ENCODE results near the gene ARPC2.

ARPC2 gene

DNA sequence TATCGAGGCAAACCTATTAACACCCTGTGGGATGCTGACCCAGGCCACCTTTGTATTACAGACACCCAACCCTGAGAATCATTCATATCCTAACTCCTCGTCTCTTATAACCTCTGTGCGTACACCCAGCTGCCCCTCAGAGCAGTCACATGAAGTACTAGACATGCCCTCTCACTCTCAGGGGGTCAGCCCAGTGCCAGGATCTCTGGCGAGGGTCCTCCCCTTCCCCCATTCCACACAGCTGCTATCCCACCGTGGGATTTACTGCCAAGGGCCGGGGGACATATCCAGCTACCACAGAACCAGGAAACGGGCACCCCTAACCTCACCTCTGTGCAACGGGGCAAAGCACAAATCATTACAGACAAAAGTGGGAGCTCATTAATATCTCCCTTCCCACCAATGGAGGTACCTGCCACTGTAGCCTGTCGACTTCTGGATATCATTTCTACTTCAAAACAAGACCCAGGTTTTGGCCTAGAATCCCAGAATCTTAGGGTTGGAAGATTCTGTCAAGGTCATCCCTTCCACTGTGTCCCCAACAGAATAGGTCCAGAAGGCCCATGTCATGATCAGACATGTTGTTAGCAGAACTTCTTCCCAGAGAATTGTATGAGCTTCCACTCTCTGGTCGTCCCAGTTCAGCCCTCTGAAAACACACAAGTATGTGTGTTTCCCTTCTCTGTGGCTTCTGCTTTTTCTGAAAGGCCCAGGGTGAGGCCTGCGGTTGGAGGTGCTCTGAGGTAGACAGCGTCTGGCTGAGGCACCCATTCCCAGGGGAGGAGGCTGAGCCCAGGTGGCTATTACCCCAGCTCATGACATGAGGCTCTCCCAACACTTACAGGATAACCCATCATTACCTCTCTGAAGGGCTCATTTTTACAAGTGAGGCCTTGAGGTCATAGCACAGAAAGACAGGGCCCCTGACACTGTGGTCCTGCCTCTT is 73.6 kb downstream of the ARPC2 start:
- DNase-seq (ENCODE audit: low read depth, low spot score): no peak

DNA sequence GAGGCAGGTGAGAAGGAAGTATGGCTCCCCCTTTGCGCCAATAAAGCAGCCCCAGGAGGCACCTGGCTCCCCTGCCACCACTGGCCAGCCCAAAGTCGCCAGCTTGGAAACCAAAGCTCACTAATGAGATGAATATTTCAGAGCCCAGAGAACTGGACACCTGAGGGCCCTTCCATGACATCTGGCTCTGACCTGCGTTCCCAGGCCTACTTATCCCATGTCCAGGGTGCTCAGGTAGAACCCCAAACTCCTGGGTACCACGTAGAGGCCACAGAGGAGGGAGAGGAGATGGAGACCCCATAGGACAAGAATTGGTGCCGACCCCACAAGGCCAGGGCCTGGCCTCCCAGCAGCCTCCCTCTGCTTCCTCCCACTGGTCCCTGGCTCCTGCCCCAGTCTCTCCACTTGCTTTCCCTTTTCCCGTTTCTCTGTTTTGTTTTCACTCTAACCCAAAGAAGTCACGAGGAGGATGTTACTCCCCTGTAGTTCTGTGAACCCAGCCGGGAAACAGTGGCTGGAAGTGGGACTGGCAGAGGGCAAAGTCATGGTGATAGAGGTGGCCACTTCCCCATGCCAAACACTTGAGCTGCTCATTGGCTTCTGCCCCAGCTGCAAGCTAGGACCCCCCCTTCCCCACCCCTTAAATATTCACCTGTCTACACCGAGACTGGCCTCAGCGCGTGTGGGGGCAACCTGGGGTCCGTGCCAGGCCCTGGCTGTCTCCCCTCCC is 74.5 kb downstream of the ARPC2 start:
- DNase-seq (ENCODE audit: low read depth, low spot score): no peak

DNA sequence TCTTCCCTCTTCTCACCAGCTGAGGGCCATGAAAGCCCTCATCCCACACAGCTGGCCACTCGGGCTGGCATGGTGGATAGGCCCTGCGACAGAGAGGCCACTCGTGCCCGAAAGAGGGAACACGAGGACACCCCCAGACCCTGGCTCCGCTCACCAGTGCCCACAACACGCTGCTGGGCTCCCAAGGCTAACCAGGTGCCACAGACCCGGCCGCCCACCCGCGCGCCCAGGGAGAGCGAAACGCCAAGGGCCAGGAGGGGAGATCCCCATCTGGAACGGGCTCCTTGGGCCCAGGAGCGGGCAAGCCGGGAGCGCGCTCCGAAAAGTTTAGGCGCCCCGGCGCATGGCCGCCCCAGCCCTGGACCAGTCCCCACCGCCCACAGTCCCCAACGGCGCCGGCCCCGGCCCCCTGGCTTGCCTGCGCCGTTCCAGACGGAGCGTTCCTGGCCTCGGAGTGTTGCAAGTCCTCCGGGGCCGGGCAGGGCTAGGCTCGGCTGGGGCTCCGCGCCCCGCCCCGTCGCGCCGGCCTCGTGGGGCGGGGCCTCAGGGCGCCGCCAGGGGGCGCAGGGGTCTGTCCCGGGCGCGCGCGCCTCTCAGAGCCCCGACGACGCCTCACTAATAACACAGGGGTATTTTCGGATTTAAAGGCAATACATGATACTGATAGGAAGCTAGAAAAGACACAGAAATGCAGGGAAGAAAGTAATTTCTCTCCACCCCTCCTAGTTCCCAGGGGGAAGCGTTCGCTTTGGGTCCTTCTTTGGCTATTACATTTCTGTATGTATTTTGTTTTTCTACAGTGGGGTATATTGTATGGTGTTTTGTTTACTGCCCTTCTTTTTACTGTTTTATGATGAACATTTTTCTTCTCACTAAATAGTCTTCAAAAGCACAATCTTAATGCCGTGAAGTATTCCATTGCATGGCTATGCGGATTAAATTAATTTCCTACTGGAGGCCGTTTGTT is 75.3 kb downstream of the ARPC2 start, which contains the start of gene TMBIM1:
Gene TMBIM1 (minus strand): TSS at position 456 of the 967 bp plus-strand sequence. CDS start 10,362 bp downstream, outside the sequence.
- peak; percentile 59 for DNase-seq (ENCODE audit: low read depth, low spot score)

- DNase-seq (ENCODE audit: low read depth, low spot score): no peak
Measured at GRCh38 chr2:218293715-218294429, 76.9 kb downstream of the ARPC2 start.

DNA sequence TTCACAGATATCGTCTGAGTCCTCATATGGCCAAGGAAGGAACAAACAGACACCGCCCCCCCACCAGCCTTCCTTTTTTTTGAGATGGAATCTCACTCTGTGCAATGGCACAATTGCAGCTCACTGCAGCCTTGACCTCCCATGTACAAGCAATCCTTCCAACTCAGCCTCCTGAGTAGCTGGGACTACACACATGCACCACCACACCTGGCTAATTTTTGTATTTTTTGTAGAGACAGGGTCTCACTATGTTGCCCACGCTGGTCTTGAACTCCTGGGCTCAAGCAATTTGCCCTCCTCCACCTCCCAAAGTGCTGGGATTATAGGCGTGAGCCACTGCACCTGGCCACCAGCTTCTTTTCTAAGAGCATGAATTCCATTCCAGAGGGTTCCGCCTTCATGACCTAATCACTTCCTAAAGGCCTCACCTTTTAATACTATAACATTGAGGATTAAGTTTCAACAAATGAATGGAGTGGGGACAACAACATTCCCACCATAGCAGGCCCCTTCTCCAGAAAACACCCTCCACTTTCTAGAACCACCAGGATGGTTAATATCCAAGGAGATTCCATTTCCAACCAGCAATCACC is 77.5 kb downstream of the ARPC2 start:
- DNase-seq (ENCODE audit: low read depth, low spot score): no peak

DNA sequence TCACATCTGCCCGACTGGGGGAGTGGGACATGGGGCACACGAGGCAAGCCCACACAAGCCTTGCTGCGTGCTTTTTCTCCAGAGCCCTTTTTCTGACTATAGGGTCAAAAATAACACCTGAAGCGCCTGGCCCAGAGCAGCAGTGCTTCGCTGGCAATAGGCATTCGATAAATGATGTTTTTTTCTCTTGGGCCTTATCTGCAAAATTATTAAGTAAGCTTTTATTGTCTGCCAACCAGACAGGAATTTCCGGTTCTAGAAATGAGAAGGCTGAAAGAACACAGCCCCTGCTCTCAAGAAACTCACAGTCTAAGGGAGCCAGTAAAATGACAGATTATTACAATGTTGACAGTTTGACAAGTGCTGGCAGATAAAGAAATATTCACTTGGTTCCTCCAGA is 78.0 kb downstream of the ARPC2 start:
- DNase-seq (ENCODE audit: low read depth, low spot score): no peak

- DNase-seq (ENCODE audit: low read depth, low spot score): no peak
Measured at GRCh38 chr2:218296200-218296599, 79.2 kb downstream of the ARPC2 start.

DNA sequence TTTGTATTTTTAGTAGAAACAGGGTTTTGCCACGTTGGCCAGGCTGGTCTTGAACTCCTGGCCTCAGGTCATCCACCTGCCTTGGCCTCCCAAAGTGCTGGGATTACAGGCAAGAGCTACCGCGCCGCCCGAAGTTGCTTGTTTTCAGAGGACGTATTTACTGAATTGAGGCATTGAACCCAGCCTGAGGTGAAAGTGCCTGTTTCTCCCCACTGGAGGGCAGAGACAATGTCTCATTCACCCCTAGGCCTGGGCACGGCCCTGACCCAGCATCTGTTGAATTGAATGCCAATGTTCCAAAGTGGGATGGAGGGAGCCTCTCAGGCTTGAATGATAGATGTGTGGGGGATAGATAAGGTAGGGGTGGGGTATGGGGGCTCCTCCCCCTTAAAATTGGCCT is 79.9 kb downstream of the ARPC2 start:
- no peak for DNase-seq (ENCODE audit: low read depth, low spot score)

- DNase-seq (ENCODE audit: low read depth, low spot score): no peak
Measured at GRCh38 chr2:218298314-218298875, 81.4 kb downstream of the ARPC2 start.

GRCh38 chr2:218300141-218300540 is 83.2 kb downstream of the ARPC2 start:
- DNase-seq (ENCODE audit: low read depth, low spot score): no peak

GRCh38 chr2:218301176-218301819 is 84.3 kb downstream of the ARPC2 start:
- peak; percentile 80 for DNase-seq (ENCODE audit: low read depth, low spot score)

Measured in activated CD4-positive, CD25-positive, alpha-beta regulatory T cell treated with anti-CD3 and anti-CD28 coated beads, Interleukin-2, amount 50 U/mL, for 16 hours (primary cell).